NAMALWA (cell line): ENCODE measurements around the gene TUFT1.
"Not testable (repeated sequence)": the region's sequence is repeated elsewhere in the genome, so short reads cannot be mapped to it uniquely, and the experiment has no call there.

ENCODE experiments used
- DNase-seq: peaks from one replicate; pipeline ENCODE4 v3.0.0-alpha.2; 2015; ENCODE audit warnings: low spot score

The TUFT1 gene

DNA sequence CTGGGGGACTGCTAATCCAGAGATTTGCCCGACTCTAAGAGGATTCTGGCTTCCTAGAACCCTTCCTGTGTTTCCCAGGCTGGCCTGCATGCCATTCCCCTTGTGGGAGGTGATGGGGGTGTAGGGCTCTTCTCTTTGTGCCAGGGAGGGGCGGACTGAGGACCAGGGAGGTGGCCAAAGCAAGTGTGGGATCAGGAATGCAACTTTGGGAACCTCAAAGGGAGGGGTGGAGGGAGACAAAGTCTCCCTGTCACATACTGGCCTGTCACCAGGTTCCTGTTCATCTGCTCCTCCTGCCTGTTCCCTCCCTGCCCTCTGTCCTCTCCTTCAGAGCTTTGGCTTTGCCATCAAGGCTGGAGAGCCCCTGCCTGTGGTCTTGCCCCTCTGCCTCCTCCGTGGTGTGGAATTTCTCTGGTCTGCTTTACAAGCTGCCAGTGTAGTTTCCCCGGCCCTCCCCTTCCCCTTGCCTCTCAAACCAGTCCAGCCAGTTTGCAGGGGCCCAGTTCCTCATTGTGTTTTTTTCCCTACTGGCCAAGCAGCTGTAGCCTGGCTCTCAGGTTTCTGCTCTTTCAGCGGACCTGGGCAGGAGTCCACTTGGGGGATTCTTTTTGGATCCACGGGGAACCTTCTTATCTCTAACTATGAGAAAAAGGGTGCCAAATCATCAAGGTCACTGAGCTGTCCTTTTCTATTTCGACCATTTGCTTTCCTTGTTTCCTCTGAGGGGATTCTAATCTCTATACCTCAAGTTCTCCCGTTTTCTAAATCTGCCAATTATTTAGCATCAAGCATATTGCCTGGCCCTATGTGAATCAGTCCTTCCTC, 27.1 kb upstream of the TUFT1 start:
- DNase-seq: no peak

DNA sequence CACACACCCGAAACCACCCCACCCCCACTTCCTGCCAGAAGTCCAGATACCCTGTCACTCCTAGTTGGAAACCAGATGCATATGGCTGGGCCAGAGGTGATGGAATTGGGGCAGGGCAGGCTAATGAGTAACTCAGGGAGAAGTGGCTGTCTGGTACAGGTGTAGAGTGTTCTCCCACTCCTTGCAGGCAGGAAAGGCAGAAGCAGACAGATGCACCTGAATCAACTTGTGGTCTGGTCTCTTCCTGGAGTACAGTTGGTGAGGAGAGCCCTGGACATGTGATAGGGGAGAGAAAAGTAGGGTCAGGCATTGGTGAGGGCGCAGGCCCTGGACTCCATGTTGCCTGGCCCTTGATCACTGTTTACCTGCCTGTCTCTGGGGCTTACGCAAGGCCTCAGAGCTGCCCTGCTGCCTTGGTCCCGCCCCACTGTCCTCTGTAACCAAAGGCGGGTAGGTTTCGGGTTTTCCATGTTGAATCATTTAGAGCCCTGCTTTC, 26.4 kb upstream of the TUFT1 start:
- DNase-seq: no peak

DNA sequence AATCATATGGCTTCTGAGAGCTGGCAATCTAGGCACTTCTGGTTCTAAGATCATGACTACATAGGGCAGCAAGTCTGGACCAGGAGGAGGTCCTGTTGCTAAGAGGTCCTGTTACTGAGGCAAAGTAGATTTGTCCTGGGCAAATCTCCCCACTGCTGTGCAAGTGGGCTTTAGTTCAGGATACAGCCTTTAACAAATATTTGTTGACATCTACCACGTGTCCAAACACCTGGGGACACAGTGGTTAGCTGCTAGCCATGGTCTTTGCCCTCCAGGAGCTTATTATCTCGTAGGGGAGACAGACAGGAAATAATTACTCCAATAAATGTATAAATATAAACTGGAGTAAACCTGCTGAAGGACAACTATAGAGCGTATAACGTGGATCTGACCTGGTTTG, 25.7 kb upstream of the TUFT1 start:
- no peak for DNase-seq

GRCh38 chr1:151515265-151515664, 24.8 kb upstream of the TUFT1 start:
- DNase-seq: no peak

- DNase-seq: no peak
Observed at GRCh38 chr1:151516031-151516511, 24.0 kb upstream of the TUFT1 start.

- DNase-seq: no peak
Observed at GRCh38 chr1:151518431-151518830, 21.7 kb upstream of the TUFT1 start.

- no peak for DNase-seq
Observed at GRCh38 chr1:151518936-151519335, 21.2 kb upstream of the TUFT1 start.

DNA sequence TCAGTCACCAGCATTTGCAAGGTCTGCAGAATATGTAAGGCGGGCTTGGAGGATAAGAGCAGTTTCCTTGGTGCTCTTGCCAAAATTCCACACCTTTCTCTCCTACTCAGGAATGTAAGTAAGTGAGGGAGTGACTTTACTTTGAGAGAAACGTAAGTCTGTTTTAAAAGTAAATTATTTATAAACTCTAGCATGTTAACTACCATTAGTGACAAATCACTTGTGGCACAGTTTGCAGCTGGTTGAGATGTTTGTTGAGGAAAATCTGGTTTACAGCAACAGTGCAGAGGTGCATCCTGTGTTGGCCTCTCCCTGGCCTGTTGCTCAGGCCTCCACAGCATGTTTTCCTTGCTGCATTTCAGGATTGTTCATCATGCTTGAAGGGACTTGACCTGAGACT, 20.4 kb upstream of the TUFT1 start:
- DNase-seq: no peak

DNA sequence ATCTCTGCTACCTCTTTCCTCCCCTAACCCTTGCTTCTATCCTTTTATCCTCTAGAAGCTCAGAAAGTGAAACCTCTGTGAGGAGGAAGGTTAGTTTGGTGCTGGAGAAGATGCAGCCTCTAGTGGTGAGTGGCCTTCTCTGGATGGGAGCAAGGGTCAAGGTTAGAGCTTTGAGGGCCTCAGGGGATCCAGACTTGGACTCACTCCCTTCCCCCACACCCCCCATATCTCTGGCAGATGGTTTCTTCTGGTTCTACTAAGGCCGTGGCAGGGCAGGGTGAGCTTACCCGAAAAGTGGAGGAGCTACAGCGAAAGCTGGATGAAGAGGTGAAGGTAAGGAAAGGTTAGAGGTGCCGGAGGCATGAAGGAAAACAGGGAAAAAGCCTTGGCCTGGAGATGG, 19.8 kb upstream of the TUFT1 start:
- no peak for DNase-seq

GRCh38 chr1:151522427-151522826, 17.7 kb upstream of the TUFT1 start:
- DNase-seq: not testable (repeated sequence)

GRCh38 chr1:151523326-151523725, 16.8 kb upstream of the TUFT1 start:
- DNase-seq: no peak

DNA sequence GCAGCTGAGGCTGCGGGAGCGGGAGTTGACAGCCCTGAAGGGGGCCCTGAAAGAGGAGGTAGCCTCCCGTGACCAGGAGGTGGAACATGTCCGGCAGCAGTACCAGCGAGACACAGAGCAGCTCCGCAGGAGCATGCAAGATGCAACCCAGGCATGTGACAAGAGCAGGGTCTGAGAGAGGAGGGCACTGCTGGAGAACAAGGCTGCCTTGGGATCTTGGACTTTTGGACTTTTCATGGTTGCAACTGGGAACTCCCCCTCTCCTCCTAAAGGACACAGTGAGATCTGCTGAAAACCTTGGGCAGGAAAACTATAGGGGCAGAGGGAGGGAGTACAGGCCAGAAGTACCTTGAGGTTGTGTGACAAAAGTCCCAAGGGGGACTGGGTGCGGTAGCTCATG, 15.4 kb upstream of the TUFT1 start:
- DNase-seq: no peak

DNA sequence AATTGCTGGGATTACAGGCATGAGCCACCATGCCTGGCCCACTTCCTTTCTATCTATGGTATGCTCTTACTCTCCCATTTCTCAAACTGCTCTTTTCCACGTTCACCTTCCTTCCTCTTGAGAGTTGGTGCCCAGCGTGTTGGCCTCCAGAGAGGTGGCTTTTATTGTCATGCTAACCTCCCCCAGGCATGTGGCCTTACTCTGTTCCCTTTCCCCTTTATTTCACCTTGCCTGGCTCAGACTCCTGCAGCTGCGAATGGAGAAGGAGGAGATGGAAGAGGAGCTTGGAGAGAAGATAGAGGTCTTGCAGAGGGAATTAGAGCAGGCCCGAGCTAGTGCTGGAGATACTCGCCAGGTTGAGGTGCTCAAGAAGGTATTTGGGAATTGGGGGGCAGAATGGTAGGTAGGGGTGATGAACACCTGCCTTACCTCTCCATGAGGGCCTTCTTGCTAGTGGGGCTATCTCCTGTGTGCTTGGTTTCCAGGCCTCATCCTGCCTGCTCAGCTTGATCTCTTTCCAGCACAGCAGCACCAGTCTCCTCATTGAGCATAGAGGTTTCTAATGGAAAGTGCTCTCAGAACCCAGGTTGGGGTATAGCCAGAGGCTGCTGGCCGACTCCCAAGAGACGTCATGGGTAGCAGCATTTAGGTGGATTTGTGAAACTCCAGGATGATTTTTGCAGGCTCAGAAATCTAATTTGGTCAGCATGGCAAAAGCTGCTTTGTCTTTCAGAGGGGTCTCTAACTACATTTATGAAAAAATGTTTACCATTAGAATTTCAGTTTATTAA, 13.2 kb upstream of the TUFT1 start:
- DNase-seq: no peak

DNA sequence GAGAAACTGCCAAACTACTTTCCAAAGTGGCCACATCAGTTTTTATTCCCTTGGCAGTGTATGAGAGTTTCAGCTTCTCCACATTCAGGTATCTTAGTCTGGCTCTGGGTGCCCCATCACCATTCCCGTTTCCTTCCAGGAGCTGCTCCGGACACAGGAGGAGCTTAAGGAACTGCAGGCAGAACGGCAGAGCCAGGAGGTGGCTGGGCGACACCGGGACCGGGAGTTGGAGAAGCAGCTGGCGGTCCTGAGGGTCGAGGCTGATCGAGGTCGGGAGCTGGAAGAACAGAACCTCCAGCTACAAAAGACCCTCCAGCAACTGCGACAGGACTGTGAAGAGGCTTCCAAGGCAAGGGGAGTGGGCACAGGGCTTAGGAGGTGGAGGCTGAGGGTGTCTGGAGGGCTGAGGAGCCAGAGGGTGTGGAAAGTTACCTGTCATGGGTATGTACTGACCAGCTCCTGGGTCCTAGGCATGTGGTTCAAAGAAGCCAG, 10.9 kb upstream of the TUFT1 start:
- no peak for DNase-seq

- DNase-seq: no peak
Observed at GRCh38 chr1:151529781-151530180, 10.3 kb upstream of the TUFT1 start.

- DNase-seq: no peak
Observed at GRCh38 chr1:151530461-151530860, 9.6 kb upstream of the TUFT1 start.

GRCh38 chr1:151533870-151534269, 6.2 kb upstream of the TUFT1 start:
- no peak for DNase-seq

- DNase-seq: peak; percentile 86
Observed at GRCh38 chr1:151534662-151535278, 5.3 kb upstream of the TUFT1 start.

- no peak for DNase-seq
Observed at GRCh38 chr1:151535326-151536271, 4.5 kb upstream of the TUFT1 start.

- DNase-seq: no peak
Observed at GRCh38 chr1:151536499-151536898, 3.6 kb upstream of the TUFT1 start.

DNA sequence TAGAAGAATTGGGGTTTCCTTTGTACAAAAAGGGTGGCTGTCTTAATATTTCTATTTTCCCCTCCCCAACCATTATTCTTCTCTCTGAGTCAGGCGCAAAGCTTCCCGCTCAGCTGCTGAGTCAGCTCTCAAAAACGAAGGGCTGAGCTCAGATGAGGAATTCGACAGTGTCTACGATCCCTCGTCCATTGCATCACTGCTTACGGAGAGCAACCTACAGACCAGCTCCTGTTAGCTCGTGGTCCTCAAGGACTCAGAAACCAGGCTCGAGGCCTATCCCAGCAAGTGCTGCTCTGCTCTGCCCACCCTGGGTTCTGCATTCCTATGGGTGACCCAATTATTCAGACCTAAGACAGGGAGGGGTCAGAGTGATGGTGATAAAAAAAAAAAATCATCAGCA, 3.0 kb upstream of the TUFT1 start:
- no peak for DNase-seq
